SH-SY5Y (cell line): ENCODE data around the gene ALG10B.

ENCODE experiments used
- GATA2 ChIP-seq: IDR thresholded peaks from 2 replicates; pipeline ENCODE4 v1.6.1; 2011; ENCODE audit warnings: mild to moderate bottlenecking, low read depth, low read length
- GATA3 ChIP-seq: IDR thresholded peaks from 2 replicates; pipeline ENCODE4 v1.6.1; 2011; ENCODE audit warnings: low read depth, mild to moderate bottlenecking, low read length, moderate library complexity

DNA sequence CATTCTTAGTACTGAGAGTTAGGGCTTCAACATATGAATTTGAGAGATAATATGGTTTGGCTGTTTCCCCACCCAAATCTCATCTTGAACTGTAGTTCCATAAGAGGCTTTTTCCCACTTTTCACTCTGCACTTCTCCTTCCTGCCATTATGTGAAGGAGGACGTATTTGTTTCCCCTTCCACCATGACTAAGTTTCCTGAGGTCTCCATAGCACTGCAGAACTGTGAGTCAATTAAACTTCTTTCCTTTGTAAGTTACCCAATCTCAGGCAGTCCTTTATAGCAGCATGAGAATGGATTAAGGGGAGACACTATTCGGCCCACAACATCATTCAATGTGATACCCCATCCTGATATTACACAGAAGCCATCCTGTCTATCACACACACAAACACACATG lies 36.8 kb upstream of the ALG10B start:
- TF ChIP-seq GATA2 (no peak), GATA3 (no peak)
